Measurements from ENCODE around the gene COPS6.

COPS6 gene

DNA sequence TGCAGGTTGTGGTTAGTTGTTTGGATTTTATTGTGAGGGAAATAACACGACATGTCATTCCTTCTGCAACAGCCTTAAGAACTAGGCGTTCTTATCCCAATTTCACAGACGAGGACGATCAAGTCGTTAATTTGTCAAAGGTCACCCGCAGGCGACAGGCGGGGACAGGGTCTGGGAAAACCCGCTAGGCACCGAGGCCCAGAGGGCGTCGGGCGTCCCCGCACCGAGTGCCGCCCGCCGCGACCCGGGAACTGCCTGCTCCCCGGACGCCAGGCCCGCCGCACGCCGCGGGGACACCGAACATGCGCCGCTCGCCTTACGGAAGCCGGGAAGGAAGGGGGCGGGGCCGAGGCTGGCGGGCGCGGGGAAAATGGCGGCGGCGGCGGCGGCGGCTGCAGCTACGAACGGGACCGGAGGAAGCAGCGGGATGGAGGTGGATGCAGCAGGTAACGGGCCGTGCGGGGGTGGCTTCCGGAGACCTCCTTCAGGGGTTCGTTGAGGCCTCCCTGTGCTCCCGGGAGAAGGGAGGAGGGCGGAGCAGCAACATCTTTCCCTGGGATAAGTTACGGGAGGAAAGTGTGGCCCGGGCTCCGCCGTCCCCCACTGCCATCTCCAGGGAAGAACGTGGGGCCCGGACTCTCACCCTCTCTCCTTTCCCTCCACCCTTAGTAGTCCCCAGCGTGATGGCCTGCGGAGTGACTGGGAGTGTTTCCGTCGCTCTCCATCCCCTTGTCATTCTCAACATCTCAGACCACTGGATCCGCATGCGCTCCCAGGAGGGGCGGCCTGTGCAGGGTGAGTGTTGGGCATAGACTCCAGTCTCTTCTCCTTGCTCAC lies at the start of gene COPS6:
COPS6 (plus strand) TSS at position 349 of the 837 bp plus-strand sequence; CDS start at position 371, 22 bp downstream.
- DNase-seq = peak; percentile 85

DNA sequence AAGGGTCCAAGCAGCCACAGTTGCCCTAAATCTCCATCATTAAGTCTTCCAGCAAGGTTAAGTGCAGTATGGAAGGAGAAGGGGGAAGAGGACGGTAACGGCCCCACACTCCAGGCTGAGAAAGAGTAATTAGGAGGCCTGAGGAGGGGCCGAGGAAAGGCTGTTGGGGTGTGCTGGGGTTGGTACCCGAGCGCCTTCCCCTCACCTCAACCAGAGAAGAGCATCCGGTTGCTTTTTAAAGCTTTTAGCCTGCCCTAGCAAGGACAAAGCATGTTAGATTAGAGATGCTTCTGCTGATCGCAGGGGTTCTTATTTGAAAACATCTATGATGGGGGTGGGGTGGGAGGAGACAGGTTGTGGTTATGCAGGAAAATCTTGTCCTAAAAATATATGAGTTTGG lies 48.2 kb upstream of the COPS6 start:
- no peak for DNase-seq

DNA sequence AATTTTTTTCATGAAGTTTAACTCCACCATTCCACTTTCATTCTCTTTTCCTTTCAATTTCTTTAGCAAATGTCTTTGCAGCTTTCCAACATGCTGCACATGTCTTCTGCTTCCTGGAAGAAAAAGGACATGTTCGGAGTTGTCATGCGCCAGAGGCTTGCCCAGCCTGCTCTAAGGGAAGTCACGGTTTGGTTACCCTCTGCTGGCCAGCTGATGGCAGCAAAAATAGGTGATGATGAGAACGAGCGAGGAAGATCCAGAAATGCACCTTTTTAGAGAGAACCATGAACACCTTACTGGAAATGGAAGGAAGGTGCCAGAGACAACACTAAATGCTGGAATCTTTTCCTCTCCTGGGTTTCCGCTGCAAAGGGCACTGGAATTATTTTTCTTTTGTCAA lies 44.1 kb upstream of the COPS6 start:
- DNase-seq = peak; percentile 75

DNA sequence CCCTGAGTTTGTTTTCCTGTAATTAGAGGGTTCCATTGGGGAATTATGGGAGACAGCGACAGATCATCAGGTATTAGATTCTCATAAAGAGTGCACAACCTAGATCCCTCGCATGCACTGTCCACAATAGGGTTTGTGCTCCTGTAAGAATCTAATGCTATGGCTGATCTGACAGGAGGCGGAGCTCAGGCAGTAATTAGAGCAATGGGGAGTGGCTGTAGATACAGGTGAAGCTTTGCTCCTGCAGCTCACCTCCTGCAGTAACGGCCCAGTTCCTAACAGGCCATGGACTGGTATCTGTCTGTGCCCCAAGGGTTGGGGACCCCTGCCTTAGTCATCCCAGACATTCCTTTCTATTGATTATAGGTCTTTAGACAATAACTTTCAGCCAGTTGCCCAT lies 40.1 kb upstream of the COPS6 start:
- no peak for DNase-seq

DNA sequence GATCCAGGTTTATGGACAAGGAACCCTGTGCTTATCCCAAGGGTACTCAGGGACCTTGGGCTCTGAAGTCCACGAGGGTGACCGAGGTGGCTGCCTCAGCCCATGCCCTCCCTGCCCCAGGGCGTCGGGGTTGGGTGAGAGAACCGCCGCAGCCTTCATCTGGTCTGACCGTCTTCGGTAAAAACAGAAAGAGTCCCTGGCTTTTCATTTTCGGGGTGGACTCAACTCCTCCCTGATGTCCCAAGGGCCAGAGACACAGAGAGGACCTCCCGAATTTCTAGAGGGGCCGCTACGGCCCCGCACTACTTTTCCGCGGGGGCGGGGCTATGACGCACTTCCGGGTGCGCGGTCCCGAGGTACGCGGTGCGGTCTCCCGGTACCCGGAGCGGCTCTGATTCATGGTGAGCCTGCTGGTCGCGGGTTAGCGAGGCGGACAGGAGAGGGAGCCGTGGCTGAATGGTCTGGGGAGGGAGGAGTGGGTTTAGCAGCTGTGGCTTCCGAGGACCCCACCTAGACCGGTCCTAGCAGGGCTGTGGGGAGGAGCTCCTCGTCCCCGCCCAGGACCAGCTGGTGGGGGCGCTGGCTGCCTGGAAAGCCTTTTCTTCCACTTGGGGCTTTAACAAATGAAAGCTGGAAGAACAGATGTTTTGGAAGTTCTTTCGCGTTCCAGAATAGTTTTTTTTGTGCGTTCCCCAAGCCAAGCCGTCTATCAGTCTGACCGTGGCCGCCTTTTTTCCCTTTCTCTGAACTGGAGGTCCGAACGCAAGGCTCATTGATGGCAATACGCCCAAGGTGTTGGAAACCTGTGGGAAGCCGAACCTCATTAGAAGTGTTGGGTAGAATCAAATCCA lies 39.1 kb upstream of the COPS6 start, which contains the start of gene ZSCAN21:
ZSCAN21 (plus strand) TSS at position 334 of the 851 bp plus-strand sequence. CDS start 7,233 bp downstream, outside the sequence.
- peak; percentile 84 for DNase-seq

DNA sequence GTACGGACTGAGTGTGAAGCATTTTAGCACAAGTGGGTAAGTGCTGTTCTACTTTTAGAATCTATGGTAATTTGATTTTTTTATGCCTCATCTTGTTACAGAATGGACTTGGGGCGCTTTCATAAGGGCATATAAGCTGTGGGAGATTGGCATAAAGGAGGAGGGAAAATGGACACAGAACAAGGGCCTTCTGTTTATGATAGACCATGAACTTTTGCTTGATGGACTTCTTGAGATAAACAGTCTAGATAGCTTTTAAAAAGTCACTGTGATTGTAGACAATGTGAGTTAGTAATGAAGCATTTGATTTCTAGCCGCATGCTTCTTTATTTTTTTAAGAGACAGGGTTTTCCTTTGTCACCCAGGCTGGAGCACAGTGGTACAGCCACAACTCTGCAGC lies 37.2 kb upstream of the COPS6 start:
- no peak for DNase-seq

DNA sequence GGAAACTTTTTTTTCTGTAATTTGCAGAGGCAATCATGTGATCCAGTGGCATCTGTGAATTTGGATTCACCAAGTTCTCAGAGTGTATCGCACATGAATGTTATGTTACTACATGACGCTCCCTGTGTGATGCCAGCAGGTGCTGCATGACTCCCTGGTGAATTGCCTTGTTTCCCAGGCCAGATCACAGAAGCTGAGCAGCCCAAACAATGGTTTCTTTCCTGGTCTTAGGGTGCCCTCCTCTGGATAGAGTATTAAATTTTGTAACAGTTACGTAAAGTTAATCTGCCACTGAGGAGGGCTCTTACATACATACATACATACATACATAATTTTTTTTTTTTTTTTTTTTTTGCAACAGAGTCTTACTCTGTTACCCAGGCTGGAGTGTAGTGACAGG lies 35.6 kb upstream of the COPS6 start:
- peak; percentile 85 for DNase-seq

DNA sequence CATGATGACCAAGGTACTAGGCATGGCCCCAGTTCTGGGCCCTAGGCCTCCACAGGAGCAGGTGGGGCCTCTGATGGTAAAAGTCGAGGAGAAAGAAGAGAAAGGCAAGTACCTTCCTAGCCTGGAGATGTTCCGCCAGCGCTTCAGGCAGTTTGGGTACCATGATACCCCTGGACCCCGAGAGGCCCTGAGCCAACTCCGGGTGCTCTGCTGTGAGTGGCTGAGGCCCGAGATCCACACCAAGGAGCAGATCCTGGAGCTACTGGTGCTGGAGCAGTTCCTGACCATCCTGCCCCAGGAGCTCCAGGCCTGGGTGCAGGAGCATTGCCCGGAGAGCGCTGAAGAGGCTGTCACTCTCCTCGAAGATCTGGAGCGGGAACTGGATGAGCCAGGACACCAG lies 31.8 kb upstream of the COPS6 start:
- no peak for DNase-seq

DNA sequence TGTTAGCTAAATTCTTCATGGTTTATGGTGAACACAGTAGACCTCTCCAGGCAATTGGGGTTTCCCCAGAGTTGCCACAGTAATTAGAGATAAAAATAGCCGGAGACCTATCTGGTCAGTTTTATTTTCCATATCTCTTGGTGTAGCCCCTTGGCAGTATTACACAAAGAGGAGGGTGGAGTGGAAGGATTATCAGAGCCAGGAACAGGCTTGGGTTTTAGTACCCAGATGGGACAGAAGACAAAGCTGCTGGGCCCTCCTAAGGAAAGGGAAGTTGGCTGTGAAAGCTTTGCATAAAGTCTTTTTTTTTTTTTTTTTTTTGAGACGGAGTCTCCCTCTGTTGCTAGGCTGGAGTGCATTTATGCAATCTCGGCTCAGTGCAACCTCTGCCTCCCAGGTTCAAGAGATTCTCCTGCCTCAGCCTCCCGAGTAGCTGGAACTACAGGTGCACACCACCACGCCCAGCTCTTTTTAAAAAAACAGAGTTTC lies 29.5 kb upstream of the COPS6 start:
- DNase-seq = peak; percentile 74

DNA sequence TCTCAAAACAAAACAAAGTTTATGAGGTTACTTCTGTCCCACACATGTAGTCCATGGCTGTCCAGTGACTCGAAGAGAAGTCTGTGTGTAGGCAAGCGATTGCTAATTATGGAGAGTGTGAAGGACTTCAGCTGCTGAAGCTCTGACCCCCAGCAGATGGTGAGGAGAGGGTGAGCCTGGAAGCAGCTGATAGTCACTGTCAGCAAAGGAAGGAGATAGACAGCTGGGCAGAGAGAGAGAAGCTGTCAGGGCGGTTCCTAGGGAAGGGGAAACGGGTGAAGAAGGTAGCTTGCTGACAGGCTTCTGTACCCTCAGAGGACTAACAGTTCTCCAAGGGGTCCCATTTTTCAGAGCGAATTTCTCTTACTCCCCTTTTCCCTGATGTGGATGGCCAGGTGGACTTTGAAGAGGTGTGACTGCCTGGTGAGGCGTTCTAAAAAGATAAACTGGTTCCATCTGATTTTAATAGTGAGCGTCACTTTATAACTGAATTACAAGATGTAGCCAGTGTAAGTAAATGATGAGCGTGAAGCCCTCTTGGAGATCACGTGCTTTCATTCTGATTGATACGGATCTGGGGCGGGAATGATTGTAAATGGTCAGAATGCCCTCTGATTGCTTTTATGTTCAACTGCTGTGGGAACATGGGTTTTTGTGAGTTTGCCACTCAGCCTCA lies 27.1 kb upstream of the COPS6 start:
- DNase-seq = peak; percentile 84

DNA sequence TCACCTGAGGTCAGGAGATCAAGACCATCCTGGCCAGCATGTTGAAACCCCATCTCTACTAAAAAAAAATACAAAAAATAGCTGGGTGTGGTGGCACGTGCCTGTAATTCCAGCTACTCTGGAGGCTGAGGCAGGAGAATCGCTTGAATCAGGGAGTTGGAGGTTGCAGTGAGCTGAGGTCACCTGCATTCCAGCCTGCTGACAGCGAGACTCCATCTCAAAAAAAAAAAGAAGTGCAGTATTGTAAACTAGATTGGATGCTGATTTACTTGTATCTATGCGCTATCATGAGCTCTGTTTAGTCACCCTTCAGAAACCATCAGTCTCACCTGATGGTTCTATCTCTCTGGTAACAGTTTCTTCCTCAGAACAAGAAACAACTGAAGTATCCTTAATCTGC lies 25.4 kb upstream of the COPS6 start:
- no peak for DNase-seq

DNA sequence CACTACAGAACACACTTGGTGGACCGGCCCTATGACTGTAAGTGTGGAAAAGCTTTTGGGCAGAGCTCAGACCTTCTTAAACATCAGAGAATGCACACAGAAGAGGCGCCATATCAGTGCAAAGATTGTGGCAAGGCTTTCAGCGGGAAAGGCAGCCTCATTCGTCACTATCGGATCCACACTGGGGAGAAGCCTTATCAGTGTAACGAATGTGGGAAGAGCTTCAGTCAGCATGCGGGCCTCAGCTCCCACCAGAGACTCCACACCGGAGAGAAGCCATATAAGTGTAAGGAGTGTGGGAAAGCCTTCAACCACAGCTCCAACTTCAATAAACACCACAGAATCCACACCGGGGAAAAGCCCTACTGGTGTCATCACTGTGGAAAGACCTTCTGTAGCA lies 24.6 kb upstream of the COPS6 start:
- DNase-seq = no peak

DNA sequence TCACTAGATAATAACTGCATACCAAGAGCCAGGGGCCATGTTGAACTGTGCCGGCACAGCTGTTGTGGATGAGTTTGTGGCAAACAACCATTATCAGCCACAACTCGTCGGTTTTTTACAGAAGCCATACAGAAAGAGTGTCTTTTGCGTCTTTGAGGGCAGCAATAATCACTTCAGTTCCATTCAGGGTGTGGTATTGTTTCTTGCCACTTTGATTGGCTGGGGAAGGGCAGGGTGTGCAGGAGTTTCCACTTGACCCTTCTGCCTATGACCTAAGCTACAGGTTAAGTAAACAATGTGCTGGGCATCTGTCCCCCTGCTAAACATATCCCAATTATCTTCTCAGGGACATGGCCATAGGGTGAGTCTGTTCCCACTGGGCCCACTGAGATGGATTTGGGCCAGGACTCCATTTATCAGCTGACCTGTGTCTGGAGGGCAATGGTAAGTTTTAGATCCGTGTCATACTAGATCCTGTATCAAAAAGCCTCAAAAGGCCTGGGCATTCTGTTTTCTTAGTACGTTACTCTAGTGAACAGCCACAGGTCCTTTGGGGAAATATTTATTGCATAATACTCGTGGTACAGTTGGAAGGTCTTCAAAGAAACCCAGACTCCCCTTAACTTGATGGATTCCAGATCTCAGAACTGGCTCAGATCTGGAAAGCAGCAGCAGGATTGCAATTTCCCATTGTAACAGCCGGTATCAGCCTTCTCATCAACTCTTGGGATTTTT lies 23.1 kb upstream of the COPS6 start:
- DNase-seq = peak; percentile 65

DNA sequence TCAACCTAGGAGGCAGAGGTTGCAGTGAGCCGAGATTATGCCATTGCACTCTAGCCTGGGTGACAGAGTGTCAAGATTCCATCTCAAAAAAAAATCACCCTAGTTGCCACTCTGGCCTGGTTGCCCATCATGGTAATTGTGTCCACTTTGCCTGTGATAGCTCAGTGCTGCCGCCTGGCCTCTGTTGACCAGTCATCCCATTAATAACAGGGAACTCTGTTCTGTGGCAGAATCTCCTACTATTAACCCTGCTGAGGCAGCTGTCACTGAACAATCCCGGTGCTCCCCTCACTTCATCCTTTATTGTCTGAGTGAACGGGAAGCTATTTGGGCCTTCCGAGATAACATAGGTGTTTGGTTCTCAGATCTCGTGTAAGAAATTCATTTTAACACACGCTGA lies 21.8 kb upstream of the COPS6 start:
- DNase-seq = no peak

DNA sequence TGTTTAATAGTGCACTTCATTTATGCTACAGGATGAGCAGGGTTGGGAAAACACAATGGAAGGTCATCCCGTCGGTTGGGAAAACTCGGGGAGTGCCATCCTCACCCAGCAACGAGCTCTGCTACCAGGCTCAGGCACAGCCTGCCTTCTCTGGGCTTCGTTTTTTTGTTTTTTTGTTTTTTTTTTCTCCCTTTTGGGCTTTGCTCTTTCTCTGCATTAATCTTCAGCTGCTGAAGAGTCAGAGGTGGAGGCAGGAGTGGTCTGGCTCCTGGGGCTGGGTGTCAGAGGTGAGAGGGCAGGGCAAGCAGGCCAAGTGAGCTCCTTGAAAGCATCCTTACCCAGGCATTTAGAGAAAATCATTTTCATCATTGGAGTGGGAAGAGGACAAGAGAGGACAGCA lies 18.8 kb upstream of the COPS6 start:
- no peak for DNase-seq

DNA sequence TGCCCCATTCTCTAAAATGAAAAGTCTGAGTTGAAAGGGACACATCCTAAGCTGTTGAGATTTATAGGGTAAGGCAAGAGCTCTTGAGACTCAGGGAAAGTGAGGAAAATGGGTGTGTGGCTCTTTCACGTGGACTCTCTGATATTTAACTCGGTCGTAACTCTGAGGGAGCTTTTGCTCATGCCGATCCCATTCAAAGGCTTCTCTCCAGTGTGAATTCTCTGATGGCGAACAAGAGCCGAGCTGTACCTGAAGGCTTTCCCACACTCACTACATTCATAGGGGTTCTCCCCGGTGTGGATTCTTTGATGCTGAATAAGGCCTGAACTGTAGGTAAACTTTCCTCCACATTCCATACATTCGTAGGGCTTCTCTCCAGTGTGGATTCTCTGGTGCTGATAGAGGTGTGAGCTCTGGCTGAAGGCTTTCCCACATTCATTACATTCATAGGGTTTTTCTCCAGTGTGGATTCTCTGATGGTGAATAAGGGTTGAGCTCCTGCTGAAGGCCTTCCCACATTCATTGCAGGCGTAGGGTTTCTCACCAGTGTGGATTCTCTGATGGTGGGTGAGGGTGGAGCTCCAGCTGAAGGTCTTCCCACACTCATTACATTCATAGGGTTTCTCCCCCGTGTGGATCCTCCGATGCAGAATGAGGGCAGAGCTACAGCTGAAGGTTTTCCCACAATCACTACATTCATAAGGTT lies 17.6 kb upstream of the COPS6 start:
- DNase-seq = no peak

DNA sequence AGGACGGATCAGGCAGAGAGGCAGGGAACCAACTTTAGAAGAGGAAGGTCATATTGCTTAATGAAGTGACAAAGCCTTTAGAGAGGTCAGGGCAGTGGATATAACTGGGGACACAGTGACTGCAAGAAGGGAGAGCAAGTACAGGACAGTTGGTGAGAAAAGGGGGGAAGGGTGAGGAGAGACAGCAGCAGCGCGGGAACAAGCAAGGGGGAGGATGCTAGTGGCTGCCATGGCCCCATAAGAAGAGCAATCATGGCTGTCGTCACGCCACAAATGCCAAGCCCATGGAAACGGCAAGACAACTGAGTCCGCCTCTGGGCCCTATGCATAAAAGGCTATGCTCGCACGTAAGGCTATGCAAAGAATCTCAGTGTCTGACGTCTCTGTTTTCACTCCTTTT lies 16.3 kb upstream of the COPS6 start:
- no peak for DNase-seq

DNA sequence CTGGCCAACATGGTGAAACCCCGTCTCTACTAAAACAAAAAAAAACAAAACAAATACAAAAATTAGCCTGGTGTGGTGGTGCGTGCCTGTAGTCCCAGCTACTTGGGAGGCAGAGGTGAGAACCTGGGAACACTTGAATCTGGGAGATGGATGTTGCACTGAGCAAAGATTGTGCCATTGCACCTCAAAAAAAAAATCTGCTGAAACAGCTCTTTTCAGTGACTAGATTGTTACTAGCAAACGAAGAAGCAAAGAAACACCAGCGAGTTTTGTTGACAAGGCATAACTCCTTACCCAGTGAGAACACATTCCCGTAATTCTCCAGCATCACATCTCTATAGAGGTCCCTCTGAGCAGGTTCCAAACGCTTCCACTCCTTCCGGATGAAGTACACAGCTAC lies 13.9 kb upstream of the COPS6 start:
- DNase-seq = no peak

DNA sequence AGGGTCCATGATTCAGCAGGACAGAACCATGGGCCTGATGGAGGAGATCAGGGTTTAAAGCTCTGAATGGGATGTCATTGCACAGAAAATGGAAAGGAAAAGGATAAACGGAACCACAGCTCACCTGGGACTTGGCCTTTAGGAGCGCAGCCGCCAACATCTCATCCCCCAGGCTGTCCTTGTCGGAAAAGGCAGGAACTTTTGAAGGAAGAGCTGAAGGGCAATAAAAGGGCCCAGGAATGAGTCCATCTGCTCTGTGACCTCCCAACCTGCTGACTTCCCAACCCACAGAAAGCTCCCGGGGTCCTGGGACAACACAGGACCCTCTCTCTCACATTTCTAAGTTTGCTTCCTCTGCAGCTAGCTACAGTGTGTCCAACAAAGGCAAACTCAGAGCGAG lies 13.4 kb upstream of the COPS6 start:
- DNase-seq = no peak

DNA sequence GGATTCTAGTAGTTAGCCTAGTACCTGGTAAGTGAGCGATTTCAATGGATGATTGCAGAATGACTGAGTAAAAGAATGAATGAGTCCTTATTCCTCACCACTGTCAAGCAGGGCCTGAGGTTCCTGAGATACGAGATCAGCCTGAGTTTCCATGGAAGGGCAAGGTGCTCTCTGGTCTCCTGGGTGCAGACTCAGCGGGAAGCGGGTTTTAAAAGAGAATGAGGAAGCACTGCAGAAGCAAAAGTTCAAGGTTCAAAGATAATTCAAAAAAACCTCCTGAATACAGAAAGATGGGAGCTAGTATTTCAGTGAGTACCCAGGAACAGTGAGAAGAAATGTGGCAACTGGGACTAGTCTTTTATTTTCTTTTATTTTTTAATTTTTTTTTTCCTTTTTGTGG lies 11.6 kb upstream of the COPS6 start:
- DNase-seq = no peak

DNA sequence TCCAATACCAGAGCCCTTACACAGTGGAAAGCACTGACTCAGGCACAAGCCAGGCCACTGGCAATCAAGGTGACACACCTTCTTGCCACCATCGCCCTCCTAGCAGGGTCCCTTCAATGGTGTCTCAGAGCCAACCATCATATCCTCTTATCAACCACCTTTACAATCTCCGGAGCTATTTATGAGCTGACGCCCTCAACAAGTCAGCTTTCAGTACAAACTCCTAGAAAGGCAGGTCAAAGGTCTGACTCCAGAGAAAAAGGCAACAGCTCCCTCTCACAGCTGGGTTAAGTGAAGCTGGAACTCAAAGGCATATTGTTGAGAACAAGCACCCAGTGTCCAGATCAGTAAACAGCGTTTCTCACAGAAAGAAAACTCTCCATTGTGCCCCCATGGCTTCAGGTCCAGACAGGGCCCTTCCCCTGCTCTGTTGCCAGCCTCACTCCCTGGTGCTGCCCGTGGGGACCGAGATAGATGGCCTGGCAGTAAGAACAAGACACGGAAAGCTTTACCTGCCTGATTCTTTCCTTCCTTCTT lies 9.7 kb upstream of the COPS6 start:
- no peak for DNase-seq

Data from hematopoietic multipotent progenitor cell treated with erythropoietin and hydrocortisone succinate and interleukin-3 and kit ligand, for 6 days (in vitro differentiated cells).